ENCODE data around the gene CDK5RAP2. TPM values are rescaled to one million over a fixed set of nuclear protein-coding genes. Genes with fewer than 3 reads are reported as not detected.

The CDK5RAP2 gene
- total RNA-seq, 1 experiment from 2014 or later = 56.4 TPM

DNA sequence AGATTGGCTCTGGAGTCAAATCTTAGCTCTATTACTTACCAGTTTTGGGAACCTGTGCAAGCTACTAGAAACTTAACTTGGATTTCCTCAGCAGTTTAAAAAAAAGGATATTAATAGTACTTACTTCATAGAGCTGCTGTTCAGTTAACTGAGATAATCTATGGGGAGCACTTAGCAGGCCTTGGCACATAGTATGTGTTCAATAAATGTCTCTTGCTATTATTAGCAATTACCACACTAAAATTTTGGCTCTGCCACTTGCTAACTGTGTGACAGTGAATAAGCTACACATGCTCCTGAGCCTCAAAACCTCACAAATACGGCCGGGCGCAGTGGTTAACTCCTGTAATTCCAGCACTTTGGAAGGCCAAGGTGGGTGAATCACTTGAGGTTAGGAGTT, 55.9 kb downstream of the CDK5RAP2 start:
- Histone ChIP-seq H3K18ac (ENCODE audit: insufficient read length, low read depth, low read length) (no peak overlapping the region), H3K4ac (ENCODE audit: low read depth, low read length) (no peak overlapping the region), H3K23me2 (ENCODE audit: insufficient read length, low read depth, low read length, poor library complexity, severe bottlenecking) (no peaks in the 10 kb centered on the region), H3K23ac (ENCODE audit: insufficient read length, low read depth, low read length) (no peak overlapping the region), H2BK20ac (ENCODE audit: low read depth, low read length, poor library complexity, severe bottlenecking) (no peak overlapping the region), H2AFZ (ENCODE audit: low read length) (no peak overlapping the region), H3K14ac (ENCODE audit: insufficient read depth, low read length) (no peak overlapping the region), H3T11ph (ENCODE audit: low read length) (no peak overlapping the region), H4K8ac (replicated peaks; ENCODE audit: insufficient read length, low read depth, low read length) (no peak overlapping the region), H3K27me3 (ENCODE audit: insufficient read depth, low read length) (no peaks in the 10 kb centered on the region), H2BK5ac (ENCODE audit: insufficient read length, low read length) (no peak overlapping the region), H2BK15ac (ENCODE audit: low read depth, low read length) (no peak overlapping the region), H2BK12ac (ENCODE audit: insufficient read length, low read depth, low read length) (no peak overlapping the region), H4K91ac (ENCODE audit: insufficient read length, low read depth, low read length) (no peak overlapping the region), H3K9me3 (ENCODE audit: control insufficient read depth, low read depth, low read length) (no peaks in the 10 kb centered on the region), H3K27ac (ENCODE audit: insufficient read length, low read depth, low read length) (no peak overlapping the region), H2BK120ac (ENCODE audit: low read depth, low read length, poor library complexity, severe bottlenecking) (no peak overlapping the region), H3K4me2 (ENCODE audit: insufficient read depth, insufficient read length, low read length) (no peak overlapping the region), H3K79me2 (ENCODE audit: insufficient read depth, low read length) (no peaks in the 10 kb centered on the region), H4K5ac (ENCODE audit: insufficient read length, low read depth, low read length) (no peak overlapping the region), H3K9ac (ENCODE audit: extremely low read depth, insufficient read length, low read length) (no peak overlapping the region), H3K79me1 (ENCODE audit: insufficient read depth, low read depth, low read length, poor library complexity, severe bottlenecking) (no peaks in the 10 kb centered on the region), H2AK5ac (ENCODE audit: insufficient read length, low read length) (no peak overlapping the region), H3K4me1 (ENCODE audit: insufficient read depth, low read length) (0 out of 2 replicates have a peak, but pooled peaks cover 9% of the 10 kb centered on the region), H4K20me1 (ENCODE audit: control insufficient read depth, insufficient read depth, insufficient read length) (no peaks in the 10 kb centered on the region), H3K56ac (ENCODE audit: insufficient read length, low read depth, low read length) (no peak overlapping the region)
- no peak overlapping the region for H3K4me3 Mint-ChIP-seq
- TF ChIP-seq, protein P1, sequence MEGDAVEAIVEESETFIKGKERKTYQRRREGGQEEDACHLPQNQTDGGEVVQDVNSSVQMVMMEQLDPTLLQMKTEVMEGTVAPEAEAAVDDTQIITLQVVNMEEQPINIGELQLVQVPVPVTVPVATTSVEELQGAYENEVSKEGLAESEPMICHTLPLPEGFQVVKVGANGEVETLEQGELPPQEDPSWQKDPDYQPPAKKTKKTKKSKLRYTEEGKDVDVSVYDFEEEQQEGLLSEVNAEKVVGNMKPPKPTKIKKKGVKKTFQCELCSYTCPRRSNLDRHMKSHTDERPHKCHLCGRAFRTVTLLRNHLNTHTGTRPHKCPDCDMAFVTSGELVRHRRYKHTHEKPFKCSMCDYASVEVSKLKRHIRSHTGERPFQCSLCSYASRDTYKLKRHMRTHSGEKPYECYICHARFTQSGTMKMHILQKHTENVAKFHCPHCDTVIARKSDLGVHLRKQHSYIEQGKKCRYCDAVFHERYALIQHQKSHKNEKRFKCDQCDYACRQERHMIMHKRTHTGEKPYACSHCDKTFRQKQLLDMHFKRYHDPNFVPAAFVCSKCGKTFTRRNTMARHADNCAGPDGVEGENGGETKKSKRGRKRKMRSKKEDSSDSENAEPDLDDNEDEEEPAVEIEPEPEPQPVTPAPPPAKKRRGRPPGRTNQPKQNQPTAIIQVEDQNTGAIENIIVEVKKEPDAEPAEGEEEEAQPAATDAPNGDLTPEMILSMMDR (conservative IDR thresholded peaks at IDR 0.05) = no peak
- peaks cover 22 to 39% of the 10 kb centered on the region in 2 experiments for H3K4me1 Mint-ChIP-seq
- H3K36me3 Mint-ChIP-seq (ENCODE audit: insufficient read depth in 1 of 3, low read depth in 3 of 3) = peaks cover 52 to 75% (median 66%) of the 10 kb centered on the region in 3 experiments
- H3K9me3 Mint-ChIP-seq = no peaks in the 10 kb centered on the region
- no peaks in the 10 kb centered on the region for H3K27me3 Mint-ChIP-seq (ENCODE audit: low read depth)
- DNase-seq = no peak
- no CpG with 5 or more reads among the region's 3 CpGs for WGBS (ENCODE audit: extremely low coverage, insufficient read length, low lambda C conversion rate)
- no peak overlapping the region for H3K27ac Mint-ChIP-seq

All from H9 (cell line).